ENCODE measurements around the gene ZNF593OS. TPM values are rescaled to one million over a fixed set of nuclear protein-coding genes. Genes with fewer than 3 reads are reported as not detected.

Gene ZNF593OS
- 1.4 TPM for polyA plus RNA-seq (ENCODE audit: insufficient read length)
- long read RNA-seq, donor 1, result 0 reads
- long read RNA-seq, donor 2, result 0 reads
- long read RNA-seq, donor 3, result 0 reads
- long read RNA-seq, donor 4, result 0 reads
- long read RNA-seq, donor 5, result 0 reads
- long read RNA-seq, donor 6, result 0 reads
- long read RNA-seq, donor 7, result 0 reads
- long read RNA-seq, donor 8, result 0 reads

DNA sequence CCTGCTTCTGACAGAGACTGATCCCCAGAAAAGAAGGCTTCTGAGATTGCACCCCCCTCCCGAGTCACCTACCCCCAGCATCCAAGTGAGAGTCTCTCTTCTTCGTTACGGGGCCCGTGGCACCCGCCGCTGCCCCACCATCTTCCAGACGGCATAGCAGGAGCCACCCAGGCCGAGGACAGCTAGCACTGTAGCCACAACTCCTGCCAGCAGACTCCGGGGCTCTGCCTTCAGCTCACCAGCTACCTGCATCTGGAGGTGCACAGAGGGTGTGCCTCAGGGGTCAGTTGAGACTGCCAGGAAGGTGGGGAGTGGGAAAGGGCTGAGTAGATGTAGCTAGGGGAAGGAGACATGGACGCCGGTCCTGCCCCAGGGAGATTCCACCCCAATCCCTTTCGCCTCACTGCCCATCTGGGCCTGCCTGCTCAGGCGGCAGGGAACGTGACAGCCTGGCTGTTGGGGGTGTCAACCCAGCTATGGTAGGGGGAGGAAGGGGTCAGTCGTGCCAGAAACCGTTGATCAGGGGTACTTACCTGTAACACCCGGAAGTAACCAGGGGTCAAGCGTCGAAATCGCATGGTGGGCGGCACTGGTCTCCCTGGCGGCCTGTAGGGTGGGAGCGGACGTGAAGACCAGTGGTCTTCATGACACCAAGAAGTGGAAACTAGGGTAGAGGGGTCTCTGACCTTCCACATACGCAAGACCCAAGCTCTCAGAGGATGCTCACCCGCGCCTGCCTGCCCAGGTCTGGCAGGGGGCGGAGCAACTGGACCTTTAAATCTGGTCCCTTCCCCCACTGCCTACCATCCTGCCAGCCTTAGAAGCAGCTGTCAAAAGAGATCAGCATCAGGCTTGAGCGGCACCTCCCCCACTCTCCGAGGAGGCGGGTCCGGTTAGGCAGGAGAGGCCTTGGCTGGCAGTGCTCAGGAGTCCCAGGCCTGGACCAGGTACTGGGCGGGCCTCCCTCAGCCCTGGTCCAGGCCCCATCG, at the start of gene ZNF593OS:
TSS of gene ZNF593OS (minus strand) at position 749 of the 989 bp plus-strand sequence. CDS start at position 578, 171 bp downstream.
- DNase-seq, result no peak

DNA sequence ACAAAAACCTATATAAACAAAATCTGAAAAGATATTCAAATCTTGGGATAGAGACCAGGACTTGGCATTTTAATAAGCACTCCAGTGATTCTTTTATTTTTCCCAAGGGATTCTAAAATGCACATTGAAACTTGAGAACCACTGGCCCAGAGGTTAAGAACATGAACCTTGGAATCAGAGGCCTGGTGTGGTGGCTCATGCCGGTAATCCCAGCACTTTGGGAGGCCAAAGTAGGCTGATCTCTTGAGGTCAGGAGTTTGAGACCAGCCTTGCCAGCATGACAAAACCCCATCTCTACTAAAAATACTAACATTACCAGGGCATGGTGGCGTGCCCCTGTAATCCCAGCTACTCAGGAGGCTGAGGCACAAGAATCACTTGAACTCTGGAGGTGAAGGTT, 49.5 kb upstream of the ZNF593OS start:
- no peak for DNase-seq

DNA sequence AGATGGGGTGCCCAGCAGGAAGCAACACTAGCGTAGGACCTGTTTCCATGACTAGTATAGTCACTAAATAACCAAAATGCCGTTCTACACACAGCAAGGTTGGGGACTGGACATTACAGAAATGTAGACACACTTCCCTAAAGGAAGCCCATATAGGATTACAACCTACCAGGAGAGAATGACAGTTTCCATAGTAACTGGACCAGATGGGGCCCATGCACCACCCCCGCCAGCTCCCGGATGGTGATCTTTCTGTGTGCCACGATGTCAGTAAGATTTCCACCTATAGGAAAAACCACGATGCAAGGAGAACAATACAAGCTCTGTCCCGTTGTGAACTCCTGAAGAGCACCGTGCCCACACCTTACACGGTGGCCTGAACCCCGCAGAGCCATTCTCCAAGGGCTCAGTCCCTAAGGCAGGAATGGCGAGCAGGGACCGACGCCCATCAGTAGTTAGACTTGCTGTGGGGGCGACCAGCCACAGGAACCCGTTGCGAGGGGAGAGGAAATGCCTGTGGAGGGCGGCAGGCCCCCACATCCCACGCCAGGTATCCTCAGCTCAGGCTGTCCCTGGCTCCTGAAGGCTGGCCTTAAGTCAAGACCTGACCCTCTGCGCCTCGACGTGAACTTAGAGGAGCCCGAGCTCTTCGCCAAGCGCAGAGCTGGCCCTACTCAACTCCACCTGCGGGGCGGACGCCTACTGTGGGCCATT, 48.7 kb upstream of the ZNF593OS start:
- DNase-seq, result no peak

DNA sequence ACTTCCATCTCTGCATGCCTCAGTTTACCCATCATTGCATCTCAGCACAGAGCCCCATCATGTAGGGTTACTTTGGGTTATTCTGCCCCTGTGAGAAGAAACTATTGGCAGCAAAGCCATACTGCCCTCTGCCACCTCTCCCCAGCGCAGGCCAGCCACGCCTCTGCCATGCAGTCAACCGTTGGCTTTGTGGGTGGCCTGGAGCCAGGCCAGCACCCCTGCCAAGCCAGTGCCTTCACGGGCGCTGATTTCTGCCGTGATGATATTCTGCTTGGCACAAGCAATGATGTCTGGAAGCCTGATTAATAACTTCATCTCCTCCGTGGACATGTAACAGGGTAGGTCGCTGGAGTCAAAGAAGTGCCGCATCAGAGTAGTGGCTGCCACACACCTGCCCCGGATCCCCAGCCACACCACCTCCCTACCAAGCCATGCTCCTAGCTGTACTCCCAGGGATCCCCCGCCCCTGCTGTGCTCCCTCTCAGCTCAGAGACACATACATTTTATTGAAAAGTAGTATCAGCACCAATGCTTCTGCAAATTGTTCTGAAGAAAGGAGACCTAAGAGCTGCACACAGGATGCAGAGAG, 47.4 kb upstream of the ZNF593OS start:
- no peak for DNase-seq

DNA sequence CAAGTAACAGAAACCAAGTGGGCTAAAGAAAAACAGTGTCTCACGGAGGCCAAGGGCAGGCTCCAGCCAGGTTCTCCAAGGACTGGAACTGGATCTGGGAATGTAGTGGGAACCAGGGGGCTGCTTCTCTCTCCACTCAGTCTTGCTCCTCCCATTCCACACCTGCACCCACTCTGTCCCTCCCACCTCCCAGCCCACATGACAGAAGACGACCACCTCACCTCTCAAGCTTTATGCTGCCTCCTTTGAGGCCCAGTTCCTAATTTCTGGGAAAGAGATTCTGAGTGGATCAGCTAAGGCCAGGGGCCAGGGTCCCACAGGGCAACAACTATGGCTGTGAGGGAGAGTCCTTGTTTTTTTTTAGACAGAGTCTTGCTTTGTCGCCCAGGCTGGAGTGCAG, 43.6 kb upstream of the ZNF593OS start:
- DNase-seq, result no peak

DNA sequence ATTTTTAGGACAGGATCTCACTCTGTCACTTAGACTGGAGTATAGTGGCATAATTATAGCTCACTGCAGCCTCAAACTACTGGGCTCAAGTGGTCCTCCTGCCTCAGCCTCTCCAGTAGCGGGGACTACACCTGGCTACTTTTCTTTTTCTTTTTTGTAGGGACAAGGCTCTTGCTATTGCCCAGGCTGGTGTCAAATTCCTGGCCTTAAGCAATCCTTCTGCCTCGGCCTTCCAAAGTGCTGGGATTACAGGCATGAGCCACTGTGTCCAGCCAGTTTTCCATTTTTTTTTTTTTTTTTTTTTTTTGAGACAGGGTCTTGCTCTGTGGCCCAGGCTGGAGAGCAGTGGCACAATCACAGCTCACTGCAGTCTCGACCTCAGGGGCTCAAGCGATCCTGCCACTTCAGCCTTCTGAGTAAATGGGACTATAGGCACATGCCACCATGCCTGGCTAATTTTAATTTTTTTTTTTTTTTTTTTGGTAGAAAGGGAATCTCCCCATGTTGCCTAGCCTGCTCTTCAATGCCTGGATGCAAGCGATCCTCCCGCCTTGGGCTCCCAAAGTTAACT, 41.8 kb upstream of the ZNF593OS start:
- DNase-seq, result no peak

DNA sequence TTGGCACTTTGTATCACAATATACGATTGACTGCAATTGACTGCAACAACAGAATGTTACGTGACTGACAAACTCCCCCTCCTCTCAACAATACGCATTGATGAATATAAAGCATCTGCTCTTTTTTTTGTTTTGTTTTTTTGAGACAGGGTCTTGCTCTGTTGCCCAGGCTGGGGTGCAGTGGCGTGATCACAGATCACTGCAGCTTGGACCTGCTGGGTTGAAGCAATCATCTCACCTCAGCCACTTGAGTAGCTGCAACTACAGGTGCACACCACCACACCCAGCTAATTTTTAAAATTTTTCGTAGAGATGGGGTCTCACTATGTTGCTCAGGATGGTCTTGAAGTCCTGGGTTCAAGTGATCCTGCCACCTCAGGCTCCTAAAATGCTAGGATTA, 41.1 kb upstream of the ZNF593OS start:
- DNase-seq, result no peak

DNA sequence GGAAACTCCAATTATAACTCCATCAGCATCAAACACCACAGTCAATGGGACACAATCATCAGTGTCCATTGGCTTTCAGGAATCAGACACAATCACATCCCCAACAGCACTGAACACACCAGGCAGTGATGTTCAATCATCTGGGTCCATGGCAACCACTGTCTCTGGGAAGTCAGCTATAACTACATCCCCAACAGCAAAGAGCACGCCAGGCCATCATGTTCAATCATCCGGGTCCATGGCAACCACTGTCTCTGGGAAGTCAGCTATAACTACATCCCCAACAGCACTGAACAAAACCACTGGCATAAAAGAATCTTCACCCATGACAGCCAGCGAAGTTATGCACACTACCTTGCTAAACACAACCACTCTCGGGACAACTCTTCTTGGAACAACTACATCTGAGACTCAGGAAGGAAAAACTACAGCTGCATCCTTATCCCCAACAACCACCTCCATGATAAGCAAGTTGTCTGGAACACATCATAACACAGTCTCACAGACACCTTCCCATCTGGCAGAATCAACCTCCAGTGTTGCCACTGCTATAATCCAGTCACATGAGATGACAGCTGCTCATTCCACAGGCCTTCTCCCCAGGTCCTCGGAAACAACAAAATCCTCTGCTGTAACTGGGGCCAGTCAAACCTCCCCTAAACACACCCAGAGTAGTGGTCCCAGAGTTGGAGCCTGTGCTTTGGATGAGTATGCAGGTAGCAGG, 38.7 kb upstream of the ZNF593OS start:
- DNase-seq, result no peak

DNA sequence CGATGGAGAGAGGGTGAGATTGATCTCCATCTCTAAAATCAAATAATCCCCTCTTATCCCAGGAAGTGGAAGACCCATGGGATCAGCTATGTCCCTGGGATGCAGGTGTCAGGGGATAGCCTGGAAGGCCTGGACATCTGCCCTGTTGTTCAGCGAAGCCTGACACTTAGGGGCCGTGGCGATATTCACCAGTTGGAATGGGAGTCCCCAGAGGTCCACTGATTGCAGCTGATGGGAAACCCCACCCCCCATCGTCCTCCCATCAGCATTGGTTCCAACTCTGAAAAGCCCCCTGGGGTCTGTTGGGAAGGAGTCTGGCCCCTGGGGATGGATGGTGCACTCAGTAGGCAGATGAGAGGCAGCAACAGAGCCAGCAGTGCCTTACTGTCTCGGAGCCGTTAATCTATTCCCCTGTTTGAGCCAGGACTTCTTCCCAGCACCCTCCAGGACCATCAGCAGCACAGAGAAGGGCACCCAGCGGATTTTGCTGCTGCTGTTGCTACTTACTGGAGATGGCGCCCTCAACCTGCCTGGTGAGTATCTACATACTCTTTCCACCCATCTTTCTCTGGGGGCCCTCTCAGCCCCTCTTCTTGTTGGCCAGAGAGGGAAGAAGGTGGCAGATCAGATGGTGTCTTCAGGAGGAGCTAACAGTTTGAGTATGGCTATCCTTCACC, 32.1 kb upstream of the ZNF593OS start:
- no peak for DNase-seq

DNA sequence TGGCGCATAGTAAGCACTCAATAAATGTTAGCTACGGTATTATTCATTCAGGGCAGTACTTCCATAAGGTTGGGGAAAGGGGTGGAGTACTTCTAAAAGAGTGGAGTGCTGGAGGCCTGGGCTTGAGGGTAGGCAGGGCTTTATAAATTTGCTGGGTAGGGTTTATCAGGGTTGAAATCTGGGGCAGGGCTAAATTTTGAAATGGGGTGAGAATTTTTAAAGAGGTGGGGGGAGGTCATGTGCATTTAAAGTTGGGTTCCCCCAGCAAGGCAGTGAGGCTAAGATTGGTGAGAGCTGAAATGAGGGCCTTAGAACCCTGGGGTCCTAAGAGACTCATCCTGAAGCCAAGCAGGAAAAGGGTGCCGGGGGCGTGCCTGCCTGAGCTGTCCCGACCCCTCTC, 28.8 kb upstream of the ZNF593OS start:
- no peak for DNase-seq

DNA sequence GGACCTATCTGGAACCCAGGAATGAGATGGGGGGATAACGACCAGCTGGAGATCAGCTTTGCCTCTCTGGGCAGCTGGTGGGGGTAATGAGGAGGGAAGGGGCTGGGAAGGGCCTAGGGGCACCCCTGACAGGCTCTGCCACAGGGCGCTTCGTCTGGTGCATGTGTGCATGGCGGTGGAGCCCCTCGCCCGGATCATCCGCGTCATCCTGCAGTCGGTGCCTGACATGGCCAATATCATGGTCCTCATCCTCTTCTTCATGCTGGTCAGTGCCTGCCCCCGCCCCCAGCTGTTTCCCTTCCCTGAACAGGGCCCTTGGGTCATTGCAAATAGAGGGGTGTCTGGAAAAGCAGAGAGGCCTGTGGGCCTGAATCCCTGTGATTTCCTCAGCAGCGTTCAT, 26.2 kb upstream of the ZNF593OS start:
- no peak for DNase-seq

DNA sequence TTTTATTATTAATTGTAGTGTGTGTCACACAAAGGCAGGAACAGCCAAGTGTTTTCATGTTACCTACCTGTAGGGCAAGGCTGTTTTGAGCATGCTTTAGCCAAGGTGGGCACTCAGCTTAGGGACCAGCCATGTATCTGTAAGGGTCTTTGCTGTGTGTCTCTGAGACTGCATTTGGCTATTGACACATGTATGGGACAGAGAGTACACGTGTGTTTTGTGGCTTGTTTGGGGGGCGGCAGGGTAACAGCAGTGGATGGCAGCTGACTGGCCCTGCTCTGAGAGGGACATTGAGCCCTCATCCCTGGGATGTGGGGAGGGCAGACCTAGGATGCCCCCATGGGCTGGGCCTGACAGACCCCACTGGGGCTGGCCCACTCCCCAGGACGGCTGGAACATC, 25.7 kb upstream of the ZNF593OS start:
- no peak for DNase-seq

DNA sequence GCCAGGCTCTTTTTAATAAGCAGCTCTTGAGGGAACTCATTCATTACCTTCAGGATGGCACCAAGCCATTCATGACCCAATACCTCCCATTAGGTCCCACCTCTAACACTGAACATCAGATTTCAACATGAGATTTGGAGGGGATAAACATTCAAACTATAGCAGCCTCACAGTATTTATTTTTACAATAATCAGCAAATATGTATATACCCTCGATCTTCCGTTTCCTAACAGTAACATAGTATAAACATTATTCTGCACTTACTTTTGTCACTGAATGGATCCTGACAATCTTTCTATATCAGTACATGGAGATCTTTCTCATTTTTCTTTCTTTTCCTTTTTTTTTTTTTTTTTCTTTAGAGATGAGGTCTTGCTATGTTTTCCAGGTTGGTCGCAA, 24.2 kb upstream of the ZNF593OS start:
- DNase-seq, result no peak

DNA sequence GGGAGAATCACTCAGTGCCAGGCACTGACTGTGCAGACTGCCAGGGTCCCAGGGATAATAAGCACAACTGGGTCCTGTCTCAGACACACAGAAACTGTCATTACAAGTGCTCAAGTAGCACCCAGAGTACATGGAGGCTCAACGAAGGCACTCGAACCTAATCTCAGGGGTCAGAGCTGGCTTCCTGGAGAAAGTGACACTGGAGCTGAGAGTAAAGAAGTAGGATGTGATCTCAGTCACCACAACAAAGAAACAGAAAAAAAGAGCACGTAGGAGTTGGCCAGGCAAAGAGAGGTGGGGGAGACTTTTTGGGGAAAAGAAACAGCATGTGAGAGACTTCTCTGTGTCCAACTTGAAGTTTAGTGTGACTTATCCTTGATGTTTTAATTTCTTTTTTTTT, 20.1 kb upstream of the ZNF593OS start:
- DNase-seq, result no peak

DNA sequence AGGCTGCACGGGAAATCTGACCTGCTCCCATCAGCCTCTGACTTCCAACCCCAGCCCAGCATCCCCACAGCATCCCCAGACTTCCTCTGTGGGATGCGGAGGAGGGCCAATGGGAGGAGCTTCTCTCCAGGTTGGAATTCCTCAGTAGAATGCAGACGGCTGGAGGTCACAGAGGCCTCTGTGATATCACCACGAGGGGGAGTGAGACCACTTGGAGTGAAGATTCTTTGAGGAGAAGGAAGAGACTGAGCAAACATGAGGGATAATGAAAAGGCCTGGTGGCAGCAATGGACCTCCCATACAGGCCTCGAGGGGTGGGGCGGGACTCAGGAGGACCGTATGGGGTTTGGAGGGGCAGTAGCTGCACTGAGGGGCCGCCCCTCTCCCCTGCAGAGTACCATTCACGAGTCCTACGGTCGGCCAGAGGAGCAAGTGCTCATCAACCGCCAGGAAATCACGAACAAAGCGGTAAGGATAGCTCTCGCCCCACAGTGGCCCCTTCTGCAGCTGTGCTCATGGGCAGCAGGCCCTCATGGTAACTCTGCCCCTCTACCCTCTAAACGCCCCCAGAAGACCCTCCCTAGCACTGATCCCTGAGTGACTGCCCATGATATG, 18.8 kb upstream of the ZNF593OS start, which contains the start of gene CATSPER4:
TSS of gene CATSPER4 (plus strand) at position 230 of the 615 bp plus-strand sequence. CDS start at position 256, 26 bp downstream.
- DNase-seq, result peak; percentile 69

DNA sequence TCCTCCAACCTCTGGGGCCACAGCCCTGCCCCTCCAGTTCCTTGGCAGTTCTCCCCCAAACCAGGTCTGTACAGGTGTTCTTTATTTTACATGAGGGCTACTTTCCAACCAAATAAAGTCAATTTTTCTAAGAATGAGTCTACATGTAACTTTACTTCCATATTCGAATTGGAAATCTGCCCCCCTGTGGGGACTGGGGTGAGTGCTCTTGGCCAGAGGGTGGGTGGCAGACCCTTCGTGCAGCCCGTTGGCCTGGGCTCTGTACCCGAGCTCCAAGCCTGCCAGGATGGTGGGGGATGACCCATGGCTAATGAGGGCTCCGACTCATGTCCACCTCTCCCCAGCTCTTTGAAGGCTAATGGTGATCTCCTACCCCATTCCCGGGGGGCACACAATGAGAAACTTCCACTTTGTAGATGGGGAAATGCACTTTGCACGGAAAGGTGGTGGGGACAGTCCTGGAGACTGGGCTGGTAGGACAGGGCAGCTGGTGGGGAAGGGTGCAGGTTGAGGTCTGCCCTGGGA, 18.2 kb upstream of the ZNF593OS start:
- DNase-seq, result no peak

DNA sequence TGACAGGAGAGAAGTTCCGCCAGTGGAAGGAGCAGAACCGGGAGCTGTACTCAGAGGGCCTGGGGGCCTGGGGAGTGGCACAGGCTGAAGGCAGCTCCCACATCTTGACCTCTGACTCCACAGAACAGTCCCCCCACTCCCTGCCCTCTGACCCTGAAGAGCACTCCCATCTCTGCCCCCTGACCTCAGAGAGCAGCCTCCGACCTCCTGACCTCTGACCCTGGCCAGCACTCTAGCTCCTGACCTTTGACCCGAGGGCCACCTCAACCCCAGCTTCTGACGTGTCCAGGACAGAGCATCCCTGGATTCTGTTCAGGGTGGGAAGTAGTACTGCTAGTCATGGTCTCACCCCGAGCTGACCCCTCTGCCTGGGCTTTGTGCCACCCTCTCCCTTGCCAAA, 17.7 kb upstream of the ZNF593OS start:
- DNase-seq, result no peak

DNA sequence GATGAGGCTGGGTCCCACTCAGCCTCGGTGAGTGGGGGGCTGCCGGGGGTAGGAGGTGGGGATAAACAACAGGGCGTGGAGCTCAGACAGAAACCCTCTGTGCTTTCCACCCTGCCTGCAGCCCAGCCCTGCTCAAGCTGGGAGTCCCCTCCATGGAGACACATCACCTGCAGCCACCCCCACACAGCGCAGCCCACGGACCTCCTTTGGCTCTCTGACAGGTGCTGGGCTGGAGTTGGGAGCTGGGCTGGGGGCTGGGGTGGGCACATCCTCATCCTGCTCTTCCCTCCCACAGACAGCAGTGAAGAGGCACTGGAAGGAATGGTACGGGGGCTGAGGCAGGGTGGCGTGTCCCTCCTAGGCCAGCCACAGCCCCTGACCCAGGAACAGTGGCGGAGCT, 16.8 kb upstream of the ZNF593OS start:
- no peak for DNase-seq

DNA sequence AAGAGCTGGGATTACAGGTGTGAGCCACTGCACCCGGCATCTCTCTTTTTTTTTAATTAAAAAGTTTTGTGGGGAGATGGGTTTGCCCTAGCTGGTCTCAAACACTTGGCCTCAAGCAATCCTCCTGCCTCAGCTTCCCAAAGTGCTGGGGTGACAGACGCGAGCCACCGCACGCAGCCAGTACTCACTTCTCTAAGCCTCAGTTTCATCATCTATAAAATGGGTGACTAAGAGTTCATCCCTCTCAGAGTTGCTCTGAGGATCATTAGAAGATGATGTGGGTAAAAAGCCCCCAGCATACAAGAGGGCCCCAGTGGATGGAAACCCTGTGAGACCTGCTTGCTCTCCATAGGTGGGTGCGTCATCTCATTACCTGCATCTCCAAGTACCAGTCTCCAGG, 16.2 kb upstream of the ZNF593OS start:
- DNase-seq, result no peak

DNA sequence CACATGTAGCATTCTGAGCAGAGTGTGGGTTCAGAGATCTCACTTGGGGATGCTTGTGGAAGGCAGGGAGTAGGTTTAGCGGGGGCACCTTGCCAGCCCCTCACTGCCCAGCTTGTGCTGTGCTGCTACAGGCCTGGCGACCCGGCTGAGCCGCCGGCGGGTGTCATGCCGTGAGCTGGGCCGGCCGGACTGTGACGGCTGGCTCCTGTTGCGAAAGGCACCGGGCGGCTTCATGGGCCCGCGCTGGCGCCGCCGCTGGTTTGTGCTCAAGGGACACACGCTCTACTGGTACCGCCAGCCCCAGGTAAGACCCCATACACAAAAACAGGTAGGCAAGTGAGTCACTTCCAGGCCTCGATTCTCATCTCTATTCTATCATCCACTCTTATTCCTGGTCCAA, 13.3 kb upstream of the ZNF593OS start:
- DNase-seq, result no peak

All from left kidney (tissue), 8 donors.